ENCODE results near the gene TTLL6.

DNA sequence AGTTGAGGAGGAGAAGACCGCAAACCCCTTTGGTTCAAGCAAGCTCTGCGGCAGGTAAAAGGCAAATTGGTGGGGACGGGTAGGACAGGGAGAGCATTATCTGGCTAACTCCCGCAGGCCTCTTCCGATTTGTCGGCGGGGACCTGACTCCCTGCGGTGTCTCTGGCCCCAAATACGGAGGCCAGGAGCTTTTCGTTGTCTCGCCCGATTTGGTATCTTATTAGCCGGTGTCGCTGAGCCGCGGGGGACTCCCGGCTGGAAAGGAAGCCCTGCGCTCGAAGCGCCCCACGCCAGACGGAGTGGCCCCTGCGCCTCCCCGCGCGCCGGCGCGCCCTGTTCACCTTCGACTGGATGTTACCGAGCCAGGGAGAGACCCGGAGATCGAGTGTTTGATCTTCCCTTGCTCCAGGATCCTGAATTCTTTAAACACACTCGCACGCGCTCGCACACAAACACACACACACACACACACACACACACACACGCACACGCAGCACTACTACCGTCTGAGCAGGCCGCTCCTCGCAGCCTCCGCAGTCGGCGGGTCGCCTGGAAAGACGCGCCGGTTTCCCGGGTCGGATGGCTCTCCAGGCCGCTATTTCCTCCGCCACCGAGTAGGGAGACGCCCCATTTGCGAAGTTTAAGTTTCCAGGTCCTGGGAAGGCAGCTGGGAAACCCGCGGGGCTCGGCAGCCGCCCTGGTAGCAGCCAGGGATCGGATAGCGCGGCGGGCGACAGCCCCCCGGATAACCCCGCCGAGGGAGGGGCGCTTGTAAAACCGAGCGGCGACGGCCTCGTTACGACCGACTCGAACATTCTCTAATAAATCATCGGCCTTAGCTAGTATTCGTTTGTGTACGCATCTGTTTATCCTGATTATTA is 98.0 kb downstream of the TTLL6 start:
- TF ChIP-seq, protein P1, sequence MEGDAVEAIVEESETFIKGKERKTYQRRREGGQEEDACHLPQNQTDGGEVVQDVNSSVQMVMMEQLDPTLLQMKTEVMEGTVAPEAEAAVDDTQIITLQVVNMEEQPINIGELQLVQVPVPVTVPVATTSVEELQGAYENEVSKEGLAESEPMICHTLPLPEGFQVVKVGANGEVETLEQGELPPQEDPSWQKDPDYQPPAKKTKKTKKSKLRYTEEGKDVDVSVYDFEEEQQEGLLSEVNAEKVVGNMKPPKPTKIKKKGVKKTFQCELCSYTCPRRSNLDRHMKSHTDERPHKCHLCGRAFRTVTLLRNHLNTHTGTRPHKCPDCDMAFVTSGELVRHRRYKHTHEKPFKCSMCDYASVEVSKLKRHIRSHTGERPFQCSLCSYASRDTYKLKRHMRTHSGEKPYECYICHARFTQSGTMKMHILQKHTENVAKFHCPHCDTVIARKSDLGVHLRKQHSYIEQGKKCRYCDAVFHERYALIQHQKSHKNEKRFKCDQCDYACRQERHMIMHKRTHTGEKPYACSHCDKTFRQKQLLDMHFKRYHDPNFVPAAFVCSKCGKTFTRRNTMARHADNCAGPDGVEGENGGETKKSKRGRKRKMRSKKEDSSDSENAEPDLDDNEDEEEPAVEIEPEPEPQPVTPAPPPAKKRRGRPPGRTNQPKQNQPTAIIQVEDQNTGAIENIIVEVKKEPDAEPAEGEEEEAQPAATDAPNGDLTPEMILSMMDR (IDR thresholded peaks at IDR 0.05) = no peak
- no peak for TF ChIP-seq POLR2A (IDR thresholded peaks at IDR 0.05; ENCODE audit: low read depth)

All from esophagus muscularis mucosa (tissue), 3 donors.